Caco-2 (cell line): ENCODE data around the gene ENOX1. TPM values are rescaled to one million over a fixed set of nuclear protein-coding genes. Genes with fewer than 3 reads are reported as not detected.

ENCODE experiments used
- BruUV-seq: library from RNA; stranded (reverse); fragments of 400-500 nt; replicated peaks from 2 replicates; lab custom pipeline; 2021; lab: Mats Ljungman, UMichigan
- CTCF ChIA-PET: fragments of 300-600 bp; sonication (Branson Sonifier 250); formaldehyde crosslinking; loops from one replicate; lab custom pipeline; 2022; ENCODE audit warnings: antibody characterized with exemption; lab: Charles Lee
- POLR2A ChIA-PET: fragments of 300-600 bp; sonication (Branson Sonifier 250); formaldehyde crosslinking; loops from one replicate; lab custom pipeline; 2022; ENCODE audit warnings: antibody characterized with exemption; lab: Charles Lee
- DNase-seq, 2 experiments: peaks; one replicate each; pipeline versions ENCODE4 v3.0.0 to v3.0.0-alpha.2; 2020 to 2022
- H3K27me3 ChIP-seq: replicated peaks from 2 replicates; pipeline ENCODE4 v1.6.0; 2011; ENCODE audit warnings: low read length; ENCODE audit not compliant: control insufficient read depth, insufficient read depth
- H3K36me3 ChIP-seq: 2 replicates; pipeline ENCODE4 v1.5.1; 2011; ENCODE audit warnings: low read length; ENCODE audit not compliant: control insufficient read depth, insufficient read depth
- H3K4me1 ChIP-seq: fragments of 250-450 bp; sonication (Bioruptor Pico); 2 replicates; pipeline ENCODE4 v1.5.1; 2020; ENCODE audit warnings: mild to moderate bottlenecking
- H3K4me3 ChIP-seq: 2 replicates; pipeline ENCODE4 v1.5.1; 2011; ENCODE audit warnings: low read depth, mild to moderate bottlenecking, control low read depth, low read length
- H3K9me3 ChIP-seq: fragments of 250-450 bp; sonication (Bioruptor Pico); 2 replicates; pipeline ENCODE4 v1.5.1; 2020; ENCODE audit warnings: mild to moderate bottlenecking, moderate library complexity
- H3K27ac Mint-ChIP-seq: one replicate; pipeline ENCODE4 v1.8.0; 2022; ENCODE audit warnings: mixed read lengths; ENCODE audit not compliant: unreplicated experiment
- H3K27me3 Mint-ChIP-seq: one replicate; pipeline ENCODE4 v1.8.0; 2022; ENCODE audit warnings: mixed read lengths; ENCODE audit not compliant: insufficient read depth, unreplicated experiment
- H3K36me3 Mint-ChIP-seq: one replicate; pipeline ENCODE4 v1.8.0; 2022; ENCODE audit warnings: mild to moderate bottlenecking, mixed read lengths; ENCODE audit not compliant: insufficient read depth, unreplicated experiment
- H3K4me1 Mint-ChIP-seq: one replicate; pipeline ENCODE4 v1.8.0; 2022; ENCODE audit warnings: low read depth, mixed read lengths; ENCODE audit not compliant: unreplicated experiment
- H3K4me3 Mint-ChIP-seq: one replicate; pipeline ENCODE4 v1.8.0; 2022; ENCODE audit warnings: mild to moderate bottlenecking, moderate library complexity, mixed read lengths; ENCODE audit not compliant: unreplicated experiment
- H3K9me3 Mint-ChIP-seq: one replicate; pipeline ENCODE4 v1.8.0; 2022; ENCODE audit warnings: mixed read lengths; ENCODE audit not compliant: unreplicated experiment
- intact Hi-C: fragments of 100-400 bp; cut with micrococcal nuclease; formaldehyde crosslinking; loops from one replicate; pipeline ENCODE4 v1.10.0; 2022; ENCODE audit not compliant: unreplicated experiment
- total RNA-seq: library from RNA; stranded (reverse); gene quantifications from 2 replicates; pipeline ENCODE4 v1.2.3, GENCODE V29; 2022
- TF ChIP-seq, protein P1 (sequence below), 2 experiments: fragments of 200-600 bp in 1 of 2; IDR thresholded peaks; 1 replicate in 1 of 2; 2 replicates in 1 of 2; pipeline versions ENCODE4 v1.5.1 to v1.8.0; 2011 to 2022; ENCODE audit warnings: antibody characterized with exemption in 1 of 2, control low read depth in 1 of 2, inconsistent platforms in 1 of 2, low read depth in 1 of 2, low read length in 1 of 2, mild to moderate bottlenecking in 1 of 2, moderate library complexity in 1 of 2; ENCODE audit not compliant: insufficient read depth in 1 of 2, severe bottlenecking in 1 of 2, unreplicated experiment in 1 of 2

The ENOX1 gene
- total RNA-seq, 1 experiment from 2014 or later, result 9.1 TPM

DNA sequence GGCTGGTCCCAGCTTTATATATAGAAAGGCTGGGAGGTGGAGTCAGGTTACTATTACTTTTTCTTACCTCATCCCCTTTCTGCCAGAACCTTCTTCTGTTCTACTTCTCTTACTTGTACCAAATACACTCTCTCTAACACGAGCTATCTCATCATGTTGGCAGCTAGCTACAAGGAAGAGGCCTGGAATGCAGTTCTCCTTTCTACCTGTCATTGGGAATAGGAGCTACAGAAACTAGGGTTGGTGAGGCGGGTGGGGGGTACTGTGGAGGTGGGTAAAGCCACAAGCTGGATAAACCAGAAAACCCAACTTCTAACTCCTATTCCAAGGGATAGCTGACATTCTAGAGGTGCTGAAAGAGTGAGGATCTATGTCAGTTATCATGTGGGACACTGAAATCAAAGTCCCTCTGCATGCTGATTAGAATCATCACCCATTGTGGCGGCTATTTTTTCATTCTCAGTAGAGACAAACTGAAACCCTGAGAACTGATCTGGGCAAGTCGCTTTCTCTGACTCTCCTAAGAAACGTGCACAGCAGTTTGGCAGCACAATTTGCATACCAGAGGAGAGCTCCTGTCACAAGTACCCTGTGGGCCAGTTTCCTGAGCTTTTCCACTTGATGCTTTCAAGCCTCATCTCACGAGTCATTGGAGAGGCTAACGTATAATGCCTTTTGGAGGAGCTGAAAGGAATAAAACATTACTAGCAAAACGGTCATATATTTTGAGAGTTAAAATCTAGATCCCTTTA lies 358.1 kb downstream of the ENOX1 start:
- Mint-ChIP-seq H3K9me3 (no peaks in the 10 kb centered on the region), H3K27me3 (no peaks in the 10 kb centered on the region), H3K4me1 (no peaks in the 10 kb centered on the region), H3K36me3 (no peaks in the 10 kb centered on the region), H3K27ac (no peak overlapping the region), H3K4me3 (no peak overlapping the region)
- ChIA-PET POLR2A (interaction anchor here (0.5 kb wide), 1 partner anchor 1006 kb away, joined by 3 read pairs; no protein-coding TSS in a partner anchor), CTCF (no interaction called here)
- no peaks in the 10 kb centered on the region for H3K27me3 ChIP-seq
- TF ChIP-seq, protein P1, sequence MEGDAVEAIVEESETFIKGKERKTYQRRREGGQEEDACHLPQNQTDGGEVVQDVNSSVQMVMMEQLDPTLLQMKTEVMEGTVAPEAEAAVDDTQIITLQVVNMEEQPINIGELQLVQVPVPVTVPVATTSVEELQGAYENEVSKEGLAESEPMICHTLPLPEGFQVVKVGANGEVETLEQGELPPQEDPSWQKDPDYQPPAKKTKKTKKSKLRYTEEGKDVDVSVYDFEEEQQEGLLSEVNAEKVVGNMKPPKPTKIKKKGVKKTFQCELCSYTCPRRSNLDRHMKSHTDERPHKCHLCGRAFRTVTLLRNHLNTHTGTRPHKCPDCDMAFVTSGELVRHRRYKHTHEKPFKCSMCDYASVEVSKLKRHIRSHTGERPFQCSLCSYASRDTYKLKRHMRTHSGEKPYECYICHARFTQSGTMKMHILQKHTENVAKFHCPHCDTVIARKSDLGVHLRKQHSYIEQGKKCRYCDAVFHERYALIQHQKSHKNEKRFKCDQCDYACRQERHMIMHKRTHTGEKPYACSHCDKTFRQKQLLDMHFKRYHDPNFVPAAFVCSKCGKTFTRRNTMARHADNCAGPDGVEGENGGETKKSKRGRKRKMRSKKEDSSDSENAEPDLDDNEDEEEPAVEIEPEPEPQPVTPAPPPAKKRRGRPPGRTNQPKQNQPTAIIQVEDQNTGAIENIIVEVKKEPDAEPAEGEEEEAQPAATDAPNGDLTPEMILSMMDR (IDR thresholded peaks at IDR 0.05; ENCODE audit: insufficient read depth in 1 of 2, low read depth in 1 of 2, low read length in 1 of 2, severe bottlenecking in 1 of 2, unreplicated experiment in 1 of 2), result no peak
- no peak overlapping the region for H3K4me3 ChIP-seq
- intact Hi-C loops, result no loop called here
- H3K9me3 ChIP-seq, result no peaks in the 10 kb centered on the region
- no TSS peak for BruUV-seq
- no peak for DNase-seq
- H3K36me3 ChIP-seq, result no peaks in the 10 kb centered on the region
- no peaks in the 10 kb centered on the region for H3K4me1 ChIP-seq

DNA sequence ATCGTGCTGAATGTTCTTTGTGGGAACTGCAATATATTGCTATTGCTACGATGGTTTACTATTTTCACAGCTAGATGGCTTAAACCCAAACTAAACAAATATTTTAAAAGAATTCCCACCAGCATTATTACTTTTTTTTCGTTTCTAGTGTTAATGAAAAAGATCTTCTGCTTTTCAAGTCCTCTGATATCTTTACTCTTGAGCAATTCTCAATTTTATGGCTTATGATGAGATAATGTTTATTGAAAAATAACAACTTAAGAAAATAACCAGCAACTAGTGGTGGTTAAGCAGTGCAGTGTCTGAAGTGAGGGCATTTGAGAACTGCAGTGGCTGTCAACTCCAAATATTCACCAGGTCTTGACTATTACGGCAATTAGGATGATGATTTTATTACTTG lies 360.4 kb downstream of the ENOX1 start:
- Mint-ChIP-seq H3K36me3 (no peaks in the 10 kb centered on the region), H3K4me1 (no peaks in the 10 kb centered on the region), H3K27me3 (no peaks in the 10 kb centered on the region), H3K9me3 (no peaks in the 10 kb centered on the region), H3K27ac (no peak overlapping the region), H3K4me3 (no peak overlapping the region)
- DNase-seq, result no peak
- Histone ChIP-seq H3K27me3 (no peaks in the 10 kb centered on the region), H3K36me3 (no peaks in the 10 kb centered on the region), H3K4me3 (no peak overlapping the region), H3K9me3 (no peaks in the 10 kb centered on the region), H3K4me1 (no peaks in the 10 kb centered on the region)
- intact Hi-C loops, result no loop called here
- POLR2A ChIA-PET, result no interaction called here
- BruUV-seq, result no TSS peak
- CTCF ChIA-PET, result no interaction called here
- TF ChIP-seq, protein P1 (IDR thresholded peaks at IDR 0.05; ENCODE audit: insufficient read depth in 1 of 2, low read depth in 1 of 2, low read length in 1 of 2, severe bottlenecking in 1 of 2, unreplicated experiment in 1 of 2), result no peak

DNA sequence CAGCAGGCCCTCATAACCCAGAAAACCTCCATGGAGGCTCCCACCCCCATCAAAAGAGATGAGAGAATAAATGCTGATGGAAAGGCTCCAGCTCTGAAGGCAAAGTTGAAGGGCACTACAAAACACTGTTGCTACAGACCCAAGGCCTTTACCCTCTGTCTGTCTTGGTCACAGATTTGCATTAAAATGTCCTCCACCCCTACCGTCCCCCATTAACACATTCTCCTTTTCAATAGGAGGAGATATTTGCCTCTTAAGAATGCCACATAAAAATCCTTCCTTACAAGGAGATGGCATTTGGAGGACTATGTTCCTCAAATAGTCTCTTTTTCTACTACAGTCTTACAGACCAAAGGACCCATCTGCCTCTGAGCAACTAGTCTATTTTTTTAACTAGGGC lies 361.5 kb downstream of the ENOX1 start:
- no peak overlapping the region for H3K4me3 ChIP-seq
- no peaks in the 10 kb centered on the region for H3K27me3 ChIP-seq
- no peak for DNase-seq
- H3K9me3 Mint-ChIP-seq, result peaks cover 5% of the 10 kb centered on the region
- no TSS peak for BruUV-seq
- no peaks in the 10 kb centered on the region for H3K4me1 ChIP-seq
- H3K4me1 Mint-ChIP-seq, result no peaks in the 10 kb centered on the region
- no peaks in the 10 kb centered on the region for H3K9me3 ChIP-seq
- no peak overlapping the region for H3K27ac Mint-ChIP-seq
- no peaks in the 10 kb centered on the region for H3K36me3 ChIP-seq
- H3K36me3 Mint-ChIP-seq, result no peaks in the 10 kb centered on the region
- no peaks in the 10 kb centered on the region for H3K27me3 Mint-ChIP-seq
- ChIA-PET POLR2A (no interaction called here), CTCF (no interaction called here)
- TF ChIP-seq, protein P1 (IDR thresholded peaks at IDR 0.05; ENCODE audit: insufficient read depth in 1 of 2, low read depth in 1 of 2, low read length in 1 of 2, severe bottlenecking in 1 of 2, unreplicated experiment in 1 of 2), result no peak
- no peak overlapping the region for H3K4me3 Mint-ChIP-seq
- intact Hi-C loops, result no loop called here
